CD4-positive, alpha-beta T cell treated with Interleukin-12 subunit alpha and Interleukin-12 subunit beta, for 1 hour (primary cell): ENCODE data around the gene BTNL8.
"Not testable (repeated sequence)": the region's sequence is repeated elsewhere in the genome, so short reads cannot be mapped to it uniquely, and the experiment has no call there.

Source experiments
- DNase-seq: peaks from one replicate; pipeline ENCODE4 v3.0.0-alpha.2; 2020

BTNL8 gene

DNA sequence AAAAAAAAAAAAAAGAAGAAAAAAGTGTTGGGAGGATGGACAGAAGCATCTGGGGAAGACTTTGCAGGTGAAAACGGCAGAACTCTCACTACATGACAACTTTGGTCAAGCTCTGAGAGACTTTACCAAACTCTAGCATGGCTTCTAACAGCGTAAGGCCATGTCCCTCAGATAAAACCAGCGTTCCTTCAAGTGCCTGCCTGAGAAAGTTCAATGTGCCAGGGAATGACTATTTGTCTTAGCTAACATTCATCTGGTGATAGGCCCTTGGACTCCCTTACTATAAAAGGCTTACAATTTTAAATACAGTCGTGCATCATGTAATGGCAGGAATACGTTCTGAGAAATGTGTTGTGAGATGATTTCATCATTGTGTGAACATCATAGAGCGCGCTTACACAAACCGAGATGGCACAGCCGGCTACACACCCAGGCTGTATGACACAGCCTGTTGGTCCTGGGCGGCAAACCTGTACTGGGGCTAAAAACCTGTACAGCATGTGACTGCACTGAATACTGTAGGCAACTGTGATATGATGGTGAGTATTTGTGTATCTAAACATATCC, 23.0 kb upstream of the BTNL8 start:
- DNase-seq = no peak

DNA sequence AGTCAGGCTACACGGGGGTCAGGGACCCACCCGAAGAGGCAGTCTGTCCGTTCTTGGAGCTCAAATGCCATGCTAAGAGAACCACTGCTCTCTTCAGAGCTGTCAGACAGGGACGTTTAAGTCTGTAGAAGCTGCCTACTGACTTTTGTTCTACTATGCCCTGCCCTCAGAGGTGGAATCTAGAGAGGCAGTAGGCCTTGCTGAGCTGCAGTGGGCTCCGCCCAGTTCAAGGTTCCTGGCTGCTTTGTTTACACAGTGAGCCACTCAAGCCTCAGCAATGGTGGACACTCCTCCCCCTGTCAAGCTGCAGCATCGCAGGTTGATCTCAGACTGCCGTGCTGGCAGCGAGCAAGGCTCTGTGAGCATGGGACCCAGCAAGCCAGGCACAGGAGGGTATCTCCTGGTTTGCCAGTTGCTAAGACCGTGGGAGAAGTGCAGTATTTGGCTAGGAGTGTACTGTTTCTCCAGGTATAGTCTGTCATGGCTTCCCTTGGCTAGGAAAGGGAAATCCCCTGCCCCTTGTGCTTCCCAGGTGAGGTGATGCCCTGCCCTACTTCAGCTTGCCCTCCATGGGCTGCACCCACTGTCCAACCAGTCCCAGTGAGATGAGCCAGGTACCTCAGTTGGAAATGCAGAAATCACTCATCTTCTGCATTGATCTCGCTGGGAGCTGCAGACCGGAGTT, 13.0 kb upstream of the BTNL8 start:
- not testable (repeated sequence) for DNase-seq

GRCh38 chr5:180889381-180889780, 9.6 kb upstream of the BTNL8 start:
- no peak for DNase-seq

- not testable (repeated sequence) for DNase-seq
Measured at GRCh38 chr5:180895330-180895729, 3.6 kb upstream of the BTNL8 start.

GRCh38 chr5:180900178-180900577, 1.2 kb downstream of the BTNL8 start:
- no peak for DNase-seq

- DNase-seq = no peak
Measured at GRCh38 chr5:180901319-180902009, 2.5 kb downstream of the BTNL8 start.

DNA sequence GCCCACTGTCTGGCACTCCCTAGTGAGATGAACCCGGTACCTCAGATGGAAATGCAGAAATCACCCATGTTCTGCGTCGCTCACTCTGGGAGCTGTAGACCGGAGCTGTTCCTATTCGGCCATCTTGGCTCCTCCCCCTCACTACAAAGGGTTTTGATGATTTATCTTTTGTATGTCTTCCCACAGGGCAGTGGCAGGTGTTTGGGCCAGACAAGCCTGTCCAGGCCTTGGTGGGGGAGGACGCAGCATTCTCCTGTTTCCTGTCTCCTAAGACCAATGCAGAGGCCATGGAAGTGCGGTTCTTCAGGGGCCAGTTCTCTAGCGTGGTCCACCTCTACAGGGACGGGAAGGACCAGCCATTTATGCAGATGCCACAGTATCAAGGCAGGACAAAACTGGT, 9.4 kb downstream of the BTNL8 start:
- no peak for DNase-seq

DNA sequence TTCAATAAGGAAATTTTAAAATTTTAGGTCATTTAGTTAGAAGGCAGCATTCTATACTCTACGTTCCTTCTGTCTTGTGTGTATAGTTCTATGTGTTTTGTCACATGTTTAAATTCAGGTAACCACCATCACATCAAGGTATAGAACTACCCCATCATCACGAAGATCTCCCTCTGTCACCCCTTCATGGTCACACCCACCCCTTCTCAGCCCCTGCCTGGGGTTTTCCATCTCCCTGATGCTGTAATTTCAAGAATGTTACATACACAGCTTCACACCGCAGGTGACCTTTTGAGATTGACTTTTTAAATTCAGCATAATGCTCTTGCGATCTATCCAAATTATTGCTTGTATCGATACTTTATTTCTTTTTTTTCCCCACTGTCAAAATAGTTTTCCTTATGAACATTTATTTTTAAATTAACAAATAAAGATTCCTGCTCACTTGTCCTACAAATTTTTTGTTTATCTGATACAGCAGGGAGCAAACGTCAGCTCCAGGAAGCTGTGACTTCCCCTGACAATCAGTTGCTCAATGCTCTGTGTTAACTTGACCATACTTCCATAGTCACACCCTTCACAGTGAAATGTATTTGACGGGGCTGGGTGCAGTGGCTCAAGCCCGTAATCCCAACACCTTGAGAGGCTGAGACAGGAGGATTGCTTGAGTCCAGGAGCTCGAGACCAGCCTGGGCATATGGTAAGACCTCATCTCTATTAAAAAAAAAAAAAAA, 10.2 kb downstream of the BTNL8 start:
- no peak for DNase-seq

DNA sequence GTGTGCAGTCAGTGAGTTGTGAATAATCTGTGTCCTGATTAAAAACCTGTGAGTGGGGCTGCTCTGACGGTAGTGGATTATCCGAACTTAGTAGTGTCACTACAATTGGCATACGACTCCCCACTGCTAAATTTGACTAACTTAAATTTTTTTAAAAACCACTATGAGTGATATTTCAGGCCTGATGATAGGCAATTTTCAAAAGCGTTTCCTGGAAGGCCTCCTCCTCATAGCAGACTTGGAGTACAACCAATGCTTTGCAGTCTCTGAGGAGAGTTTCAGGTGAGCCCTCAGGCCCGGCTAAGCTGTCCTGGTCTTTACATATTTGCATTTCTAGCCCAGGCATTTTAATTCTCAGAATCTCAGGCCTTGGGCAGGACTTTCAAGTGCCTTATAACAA, 10.8 kb downstream of the BTNL8 start:
- DNase-seq = no peak

GRCh38 chr5:180910182-180910581, 11.2 kb downstream of the BTNL8 start:
- DNase-seq = no peak

DNA sequence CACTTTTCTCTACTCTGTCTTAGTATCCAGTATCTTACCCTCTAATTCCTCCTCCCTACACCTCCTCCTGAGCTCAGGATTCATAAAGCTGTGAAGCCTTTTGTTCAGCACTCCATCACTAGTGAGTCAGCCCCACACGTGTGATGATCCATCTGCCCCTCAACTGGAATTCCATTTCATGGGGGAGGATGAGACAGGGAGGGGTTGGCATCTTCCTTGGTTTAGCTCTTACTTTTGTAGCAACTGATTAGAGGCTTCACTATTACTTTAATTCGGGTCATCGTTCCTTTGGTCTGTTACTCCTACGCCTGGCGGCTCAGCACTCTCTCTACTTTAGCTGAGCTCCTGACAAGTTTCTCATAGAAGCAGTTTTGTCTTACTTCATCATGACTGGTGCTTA, 11.8 kb downstream of the BTNL8 start:
- no peak for DNase-seq

DNA sequence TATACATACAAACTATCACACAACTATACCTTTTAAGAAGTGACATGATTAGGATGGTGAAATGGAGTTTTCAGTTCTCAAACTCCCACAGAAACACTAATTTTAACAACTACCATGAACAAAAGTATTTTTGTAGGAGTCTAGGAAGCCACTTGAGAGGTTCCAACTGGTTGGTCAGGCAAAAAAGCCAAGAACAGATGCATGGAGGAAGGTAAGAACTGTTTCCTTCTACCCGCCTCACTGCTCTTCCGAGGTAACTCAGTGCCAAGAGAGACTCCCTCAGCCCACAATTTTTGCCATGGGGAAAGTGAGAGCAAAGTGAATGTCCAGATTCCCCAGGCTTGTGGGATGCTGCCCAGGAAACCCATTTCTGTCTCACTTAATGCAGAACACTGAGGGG, 15.7 kb downstream of the BTNL8 start:
- no peak for DNase-seq

DNA sequence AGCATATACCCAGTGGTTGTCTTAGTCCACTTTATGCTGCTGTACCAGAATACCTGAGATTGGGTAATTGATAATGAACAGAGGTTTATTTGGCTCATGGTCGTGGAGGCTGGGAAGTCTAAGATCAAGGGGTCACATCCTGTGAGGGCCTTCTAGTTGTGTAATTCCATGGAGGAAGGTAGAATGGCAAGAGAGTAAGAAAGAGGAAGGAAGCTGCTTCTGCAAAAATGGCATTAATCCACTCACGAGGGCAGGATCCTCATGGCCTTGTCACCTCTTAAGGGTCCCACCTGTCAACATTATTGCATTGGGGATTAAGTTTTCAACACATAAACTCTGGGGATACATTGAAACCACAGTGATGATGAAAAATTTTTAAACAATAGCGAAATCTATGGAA, 17.0 kb downstream of the BTNL8 start:
- DNase-seq = no peak

DNA sequence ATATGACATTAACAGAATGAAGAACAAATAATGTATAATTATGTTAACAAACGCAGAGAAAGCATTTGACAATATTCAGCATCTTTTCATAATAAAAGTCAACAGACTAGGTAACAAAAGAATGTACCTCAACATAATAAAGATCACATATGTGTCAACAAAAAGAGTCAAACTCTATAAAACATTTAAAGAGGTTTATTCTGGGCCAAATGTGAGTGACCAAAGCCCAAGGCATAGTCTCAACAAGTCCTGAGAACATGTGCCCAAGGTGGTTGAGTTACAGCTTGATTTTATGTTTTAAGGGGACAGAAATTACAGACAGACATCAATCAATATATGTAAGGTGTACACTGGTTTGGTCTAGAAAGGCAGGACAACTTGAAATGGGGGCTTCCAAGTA, 19.4 kb downstream of the BTNL8 start:
- no peak for DNase-seq

DNA sequence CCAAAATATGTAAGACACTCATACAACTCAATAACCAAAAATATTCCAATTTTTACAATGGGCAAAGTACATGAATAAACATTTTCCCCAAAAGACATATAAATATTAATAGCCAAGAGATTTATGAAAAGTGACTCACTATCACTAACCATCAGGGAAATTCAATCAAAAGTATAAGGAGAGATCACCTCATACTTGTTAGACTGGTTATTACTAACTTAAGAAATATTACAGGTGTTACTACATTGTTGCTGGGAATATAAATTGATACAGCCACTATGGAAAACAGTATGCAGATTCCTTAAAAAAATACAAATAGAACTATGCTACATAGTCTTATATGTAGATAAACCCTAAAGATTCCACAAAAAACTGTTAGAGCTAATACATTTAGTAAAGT, 21.8 kb downstream of the BTNL8 start:
- DNase-seq = no peak

DNA sequence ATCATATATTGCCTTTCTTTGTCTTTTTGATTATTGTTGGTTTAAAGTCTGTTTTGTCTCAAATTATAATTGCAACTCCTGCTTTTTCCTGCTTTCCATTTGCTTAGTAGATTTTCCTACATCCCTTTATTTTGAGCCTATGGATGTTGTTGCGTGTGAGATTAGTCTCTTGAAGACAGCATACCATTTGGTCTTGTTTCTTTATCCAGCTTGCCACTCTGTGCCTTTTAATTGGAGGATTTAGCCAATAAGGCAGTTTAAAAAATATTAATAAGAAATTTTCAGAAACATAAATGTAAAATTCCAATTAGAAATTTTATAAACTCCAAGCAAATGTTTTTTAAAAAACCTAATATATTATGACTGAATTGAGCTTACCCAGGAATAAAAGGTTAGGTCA, 24.0 kb downstream of the BTNL8 start:
- no peak for DNase-seq

- DNase-seq = no peak
Measured at GRCh38 chr5:180932660-180933059, 33.7 kb downstream of the BTNL8 start.

- no peak for DNase-seq
Measured at GRCh38 chr5:180935203-180935602, 36.2 kb downstream of the BTNL8 start.

- no peak for DNase-seq
Measured at GRCh38 chr5:180938294-180938693, 39.3 kb downstream of the BTNL8 start.

GRCh38 chr5:180950291-180950949, 51.5 kb downstream of the BTNL8 start:
- no peak for DNase-seq

DNA sequence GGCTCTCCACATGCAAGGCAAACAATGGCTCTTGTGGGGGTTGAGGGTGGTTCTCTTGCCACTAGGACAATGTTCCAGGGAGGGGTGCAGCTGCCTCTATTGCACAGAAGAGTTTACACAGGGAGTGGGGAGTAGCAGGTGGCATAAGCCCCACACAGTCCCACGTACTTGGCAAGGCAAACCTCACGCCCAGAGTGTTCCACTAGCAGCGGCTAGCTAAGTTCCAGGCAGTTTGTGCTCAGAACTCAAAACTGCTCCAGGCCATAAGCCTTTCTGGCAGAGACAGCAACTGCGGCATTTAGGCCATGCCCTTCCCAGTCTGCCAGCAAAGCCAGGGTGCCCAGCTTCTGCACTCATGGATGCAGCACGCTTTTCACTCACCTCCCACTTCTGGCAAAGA, 60.7 kb downstream of the BTNL8 start:
- no peak for DNase-seq

DNA sequence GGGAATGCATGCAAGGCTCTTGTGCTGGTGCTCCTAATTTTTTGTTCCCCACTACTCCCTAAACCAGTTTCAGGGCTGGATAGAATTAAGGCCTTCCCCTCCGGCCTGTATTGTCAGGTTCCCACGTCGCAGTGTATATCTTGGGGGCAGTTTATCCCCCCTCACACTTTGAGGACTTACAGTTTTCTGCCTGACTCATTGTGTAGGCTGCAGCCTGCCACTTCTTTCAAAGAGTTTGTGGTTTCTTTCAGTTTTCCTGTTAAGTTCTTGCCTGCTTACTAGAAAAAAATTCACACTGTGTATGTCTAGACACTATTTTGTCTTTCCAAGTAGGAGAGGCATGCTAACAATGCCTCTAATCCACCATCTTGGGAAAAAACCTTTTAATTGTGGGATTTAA, 61.2 kb downstream of the BTNL8 start:
- no peak for DNase-seq

GRCh38 chr5:180969406-180969805, 70.4 kb downstream of the BTNL8 start:
- no peak for DNase-seq
